Thoracic aorta (tissue), 2 donors: ENCODE measurements around the gene GLTPD2. TPM values are rescaled to one million over a fixed set of nuclear protein-coding genes. Genes with fewer than 3 reads are reported as not detected.
A peak's percentile ranks its signal among the peaks of the same experiment; 100 is the strongest.

ENCODE experiments used
- ATAC-seq: fragments of 150-250 bp; one replicate; pipeline ENCODE4 v1.8.0; 2017; ENCODE audit warnings: low read depth; ENCODE audit not compliant: insufficient number of reproducible peaks, low FRiP score
- DNase-seq: peaks from one replicate; pipeline ENCODE4 v3.0.0-alpha.2; 2020; ENCODE audit warnings: low spot score
- H3K27ac ChIP-seq, 2 donors: fragments of 200-600 bp; sonication (generic); 1 replicate in 1 of 2; 2 replicates in 1 of 2; pipeline ENCODE4 v1.5.1; 2016; ENCODE audit warnings: mild to moderate bottlenecking in 2 of 2, moderate library complexity in 2 of 2
- H3K27me3 ChIP-seq: fragments of 200-600 bp; sonication (generic); replicated peaks from 2 replicates; pipeline ENCODE4 v1.6.0; 2016; ENCODE audit warnings: mild to moderate bottlenecking; ENCODE audit not compliant: insufficient read depth
- H3K36me3 ChIP-seq: fragments of 200-600 bp; sonication (generic); one replicate; pipeline ENCODE4 v1.5.1; 2016
- H3K4me1 ChIP-seq, 2 donors: fragments of 200-600 bp; sonication (generic); 1 replicate in 1 of 2; 2 replicates in 1 of 2; pipeline versions ENCODE4 v1.5.1 to v1.6.0; 2016; ENCODE audit warnings: low read depth in 2 of 2, mild to moderate bottlenecking in 1 of 2; ENCODE audit not compliant: control insufficient read depth in 1 of 2
- H3K4me3 ChIP-seq: fragments of 200-600 bp; sonication (generic); 2 replicates; pipeline ENCODE4 v1.5.1; 2016; ENCODE audit warnings: mild to moderate bottlenecking
- H3K9me3 ChIP-seq: fragments of 200-600 bp; sonication (generic); 2 replicates; pipeline ENCODE4 v1.5.1; 2016
- CTCF ChIP-seq: fragments of 200-600 bp; sonication (generic); IDR thresholded peaks from one replicate; pipeline ENCODE4 v1.5.1; 2019; ENCODE audit warnings: antibody characterized with exemption
- total RNA-seq, 2 donors: library from RNA; depleted of rRNA; stranded (reverse); fragments of >200 nt; gene quantifications; one replicate each; pipeline versions ENCODE4 v1.1.0 to v1.2.3, GENCODE V29; 2016

GLTPD2 gene
- not detected for total RNA-seq

- peaks cover 22 to 42% of the 10 kb centered on the region in 2 donors for H3K4me1 ChIP-seq
- no peaks in the 10 kb centered on the region for H3K36me3 ChIP-seq
- peak within 1 kb of the TSS; percentile 95 for H3K4me3 ChIP-seq
- no peaks in the 10 kb centered on the region for H3K27me3 ChIP-seq
- H3K9me3 ChIP-seq, result no peaks in the 10 kb centered on the region
- ATAC-seq (peak; percentile 14), DNase-seq (no peak)
- H3K27ac ChIP-seq, result peak within 1 kb of the TSS; percentile 89 to 97
- TF ChIP-seq CTCF, result no peak
These were observed at the start of gene GLTPD2 for GRCh38 chr17:4788807-4789700. Gene GLTPD2, plus strand, starts transcription at chr17:4788964. Its CDS starts 48 bp downstream, at chr17:4789012.

- DNase-seq (no peak), ATAC-seq (peak; percentile 27)
- no peak for TF ChIP-seq CTCF
- H3K27me3 ChIP-seq, result no peaks in the 10 kb centered on the region
- H3K36me3 ChIP-seq, result peaks cover 6% of the 10 kb centered on the region
- H3K9me3 ChIP-seq, result no peaks in the 10 kb centered on the region
- peaks cover 10 to 12% of the 10 kb centered on the region in 2 donors for H3K4me1 ChIP-seq
- peak within 1 kb of the TSS; percentile 23 to 27 for H3K27ac ChIP-seq
- H3K4me3 ChIP-seq, result peak within 1 kb of the TSS; percentile 89
These were observed 49.4 kb upstream of the GLTPD2 start, which contains the start of the genes CXCL16 and ZMYND15 for GRCh38 chr17:4739122-4740024. Gene CXCL16, minus strand, starts transcription at chr17:4739928. Its CDS starts 589 bp downstream, at chr17:4739339. Gene ZMYND15, plus strand, starts transcription at chr17:4739833. Its CDS starts 716 bp downstream, at chr17:4740549.

GRCh38 chr17:4740025-4740351, 48.8 kb upstream of the GLTPD2 start:
- ATAC-seq (no peak), DNase-seq (no peak)
- peaks cover 3% of the 10 kb centered on the region for H3K36me3 ChIP-seq
- no peaks in the 10 kb centered on the region for H3K9me3 ChIP-seq
- no peak for TF ChIP-seq CTCF
- peak overlapping the region; percentile 89 for H3K4me3 ChIP-seq
- H3K4me1 ChIP-seq, result peaks cover 10 to 15% of the 10 kb centered on the region in 2 donors
- no peak overlapping the region for H3K27ac ChIP-seq
- H3K27me3 ChIP-seq, result no peaks in the 10 kb centered on the region

- Histone ChIP-seq H3K27ac (no peak overlapping the region), H3K36me3 (no peaks in the 10 kb centered on the region), H3K9me3 (no peaks in the 10 kb centered on the region), H3K27me3 (no peaks in the 10 kb centered on the region), H3K4me3 (peak overlapping the region; percentile 89), H3K4me1 (peaks cover 10 to 17% of the 10 kb centered on the region in 2 donors)
- TF ChIP-seq CTCF, result no peak
- no peak for ATAC-seq
- DNase-seq, result no peak
These were observed 48.2 kb upstream of the GLTPD2 start for GRCh38 chr17:4740584-4740983.

- Histone ChIP-seq H3K27ac (no peak overlapping the region), H3K4me3 (no peak overlapping the region), H3K27me3 (no peaks in the 10 kb centered on the region), H3K9me3 (no peaks in the 10 kb centered on the region), H3K36me3 (no peaks in the 10 kb centered on the region), H3K4me1 (peaks cover 10 to 17% of the 10 kb centered on the region in 2 donors)
- no peak for DNase-seq
- no peak for ATAC-seq
- no peak for TF ChIP-seq CTCF
These were observed 47.2 kb upstream of the GLTPD2 start for GRCh38 chr17:4741544-4741943.
